NCI-H146 treated with DMSO at 0.1 percent for 48 hours (cell line): Measurements from ENCODE around the gene TEX54.
"Not testable (repeated sequence)": the region's sequence is repeated elsewhere in the genome, so short reads cannot be mapped to it uniquely, and the experiment has no call there.

Experiments
- DNase-seq: peaks from one replicate; lab custom pipeline; 2025; ENCODE audit not compliant: unreplicated experiment; lab: John Stamatoyannopoulos, UW

TEX54 gene

DNA sequence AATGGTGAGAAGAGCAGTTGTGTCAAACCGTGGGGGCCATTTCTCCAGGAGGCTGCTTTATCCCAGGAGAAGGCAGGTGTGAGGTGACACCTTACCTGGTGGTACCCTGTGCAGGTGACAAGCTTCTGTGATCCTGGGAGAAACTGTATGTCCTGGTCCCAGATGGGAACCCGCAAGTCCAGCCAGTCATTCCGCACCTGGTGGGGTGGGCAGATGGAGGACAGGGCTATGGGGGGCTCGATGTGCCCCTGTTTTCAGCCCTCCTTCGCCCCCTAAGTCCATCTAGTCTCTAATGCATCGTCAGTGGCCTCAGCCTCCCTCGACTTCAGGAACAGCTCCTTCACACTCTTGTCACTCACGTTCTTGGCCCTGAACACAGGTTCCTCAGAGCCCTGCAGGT lies 2.7 kb upstream of the TEX54 start:
- DNase-seq, result no peak

DNA sequence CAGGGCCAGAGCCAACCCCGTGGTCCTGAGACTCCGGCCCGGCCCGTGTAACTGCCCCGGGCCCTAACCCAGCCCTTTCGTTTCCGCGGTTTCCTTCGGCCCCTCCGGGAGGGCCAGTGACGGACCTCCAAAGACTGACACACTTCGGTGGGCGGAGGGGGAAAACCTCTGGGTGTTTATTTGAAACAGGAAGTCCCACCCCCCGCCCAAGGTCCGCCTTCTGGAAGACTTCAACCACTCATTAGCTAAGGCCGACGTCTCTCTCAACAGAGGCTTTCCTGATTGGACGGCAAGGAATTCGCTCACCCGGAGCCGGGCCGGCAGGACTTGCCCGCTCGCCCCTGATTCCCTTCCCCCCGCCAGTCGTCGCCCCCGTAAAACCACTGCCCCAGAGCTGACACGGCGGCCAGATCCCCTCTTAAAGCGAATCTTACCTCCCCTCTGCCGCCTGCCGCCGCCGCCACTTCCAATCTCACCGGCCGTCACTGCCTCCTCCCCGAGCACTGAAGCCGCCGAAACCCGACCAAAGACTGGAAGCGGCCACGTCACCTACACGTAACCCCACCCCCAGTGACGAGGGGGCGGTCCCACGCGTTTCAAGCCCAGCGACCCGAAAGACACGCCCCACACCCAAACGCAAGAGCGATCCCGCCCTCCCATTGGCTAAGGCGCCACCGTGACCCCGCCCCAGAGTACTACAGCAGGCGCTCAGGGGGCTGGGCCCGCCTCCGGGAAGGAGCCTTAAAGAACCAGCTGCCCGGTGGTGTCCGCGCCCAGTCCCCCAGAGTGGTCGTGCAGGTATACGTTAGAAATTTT lies 913 bp downstream of the TEX54 start, which contains the start of gene STX5:
Gene STX5, minus strand, starts transcription at position 532 of the 816 bp plus-strand sequence. CDS start 808 bp downstream, outside the sequence.
- DNase-seq, result peak; percentile 97

DNA sequence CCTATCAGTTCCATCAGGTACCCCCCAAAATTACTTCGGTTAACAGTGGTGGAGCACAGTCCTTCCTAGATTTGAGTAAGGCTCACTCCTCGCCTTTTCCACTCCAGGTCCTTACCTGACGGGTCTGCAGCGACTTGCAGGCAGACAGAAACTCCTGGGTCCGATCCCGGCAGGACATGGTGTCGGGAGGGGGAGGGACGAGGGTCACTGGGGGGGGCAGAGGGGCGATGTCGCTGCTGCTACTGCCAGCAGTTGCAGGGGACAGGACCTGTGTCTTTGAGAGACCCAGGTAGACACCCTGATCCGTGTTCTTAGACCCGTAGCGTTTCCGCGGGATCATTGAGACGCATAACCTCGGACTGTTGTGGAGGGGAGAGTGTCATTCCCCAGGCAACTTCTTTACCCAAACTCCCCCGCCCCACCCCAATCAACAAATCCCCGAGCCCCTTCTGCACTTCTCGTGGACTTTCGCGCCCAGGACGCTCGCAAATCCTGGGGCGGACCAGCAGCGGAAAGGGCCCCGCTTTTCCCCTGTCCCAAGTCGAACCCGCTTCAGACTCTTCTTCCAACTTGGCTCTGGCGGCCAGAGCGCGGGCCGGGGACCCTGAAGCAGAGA lies 1.6 kb downstream of the TEX54 start:
- DNase-seq, result no peak

DNA sequence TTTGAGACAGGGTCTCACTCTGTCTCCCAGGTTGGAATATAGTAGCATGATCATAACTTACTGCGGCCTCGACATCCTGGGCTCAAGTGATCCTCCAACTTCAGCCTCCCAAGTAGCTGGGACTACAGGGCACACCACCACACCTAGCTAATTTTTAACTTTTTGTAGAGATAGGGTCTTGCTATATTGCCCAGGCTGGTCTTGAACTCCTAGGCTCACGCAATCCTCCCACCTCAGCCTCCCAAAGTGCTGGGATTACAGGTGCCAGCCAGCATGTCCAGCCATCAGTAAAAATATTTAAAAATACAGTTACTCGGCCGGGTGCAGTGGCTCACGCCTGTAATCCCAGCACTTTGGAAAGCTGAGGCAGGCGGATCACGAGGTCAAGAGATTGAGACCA lies 4.5 kb downstream of the TEX54 start:
- DNase-seq, result not testable (repeated sequence)

DNA sequence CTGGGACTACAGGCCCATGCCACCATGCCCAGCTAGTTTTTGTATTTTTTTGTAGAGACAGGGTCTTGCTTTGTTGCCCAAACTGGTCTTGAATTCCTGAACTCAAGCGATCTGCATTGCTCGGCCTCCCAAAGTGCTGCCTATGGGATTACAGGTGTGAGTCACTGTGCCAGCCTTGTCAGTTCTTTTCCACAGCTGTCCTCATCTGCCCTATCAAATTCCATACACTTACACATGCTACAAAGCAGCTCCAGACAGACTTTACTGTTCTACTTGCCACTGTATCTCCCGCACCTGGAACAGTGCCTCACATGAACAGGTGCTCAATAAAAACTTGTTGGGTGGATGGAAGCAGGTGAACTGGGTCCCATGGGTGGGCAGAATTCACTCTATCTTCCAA lies 9.0 kb downstream of the TEX54 start:
- DNase-seq, result no peak

DNA sequence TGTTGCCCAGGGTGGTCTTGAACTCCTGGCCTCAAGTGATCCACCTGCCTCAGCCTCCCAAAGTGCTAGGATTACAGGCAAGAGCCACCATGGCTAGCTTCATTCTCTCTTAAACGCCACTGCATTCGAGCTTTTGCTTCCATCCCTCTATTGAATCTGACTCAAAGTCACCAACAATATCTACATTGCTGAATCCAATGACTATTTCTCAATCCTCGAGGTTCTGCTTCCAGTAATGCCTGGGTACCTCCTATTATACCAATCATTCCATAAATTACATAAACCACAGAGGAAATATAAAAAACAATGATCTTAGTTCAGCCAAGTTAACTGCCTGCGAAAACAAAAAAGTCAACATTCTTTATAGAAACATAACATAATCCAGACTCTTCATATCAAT lies 15.5 kb downstream of the TEX54 start:
- no peak for DNase-seq

DNA sequence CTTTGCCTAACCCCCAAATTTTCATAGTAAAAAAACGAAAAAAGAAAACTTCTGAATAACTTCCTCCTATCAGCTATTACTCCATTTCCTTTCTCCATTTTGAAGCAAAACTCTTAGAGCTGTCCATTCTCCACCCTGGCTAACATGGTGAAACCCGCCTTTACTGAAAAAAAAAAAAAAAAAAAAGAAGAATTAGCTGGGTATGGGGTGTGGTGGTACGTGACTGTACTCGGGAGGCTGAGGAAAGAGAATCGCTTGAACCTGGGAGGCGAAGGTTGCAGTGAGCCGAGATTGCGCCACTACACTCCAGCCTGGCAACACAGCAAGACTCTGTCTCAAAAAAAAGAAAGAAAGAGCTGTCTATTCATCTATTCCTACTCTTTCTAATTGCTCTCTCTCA lies 16.1 kb downstream of the TEX54 start:
- DNase-seq, result no peak

DNA sequence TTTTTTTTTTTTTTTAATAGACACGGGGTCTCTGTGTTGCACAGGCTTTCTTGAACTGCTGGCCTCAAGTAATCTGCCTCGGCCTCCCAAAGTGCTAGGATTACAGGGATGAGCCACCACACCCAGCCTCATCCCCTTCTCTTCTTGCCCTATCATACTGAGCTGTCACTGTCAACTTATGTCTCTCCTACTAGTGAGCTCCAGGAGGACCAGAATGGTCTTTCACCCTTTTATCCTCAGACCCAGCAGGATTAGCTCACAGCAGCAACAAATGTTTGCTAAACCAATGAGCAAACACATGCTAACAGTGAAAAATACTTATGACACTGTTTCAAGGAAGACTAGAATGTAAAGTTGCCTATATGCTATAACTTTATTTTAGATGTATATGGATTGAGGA lies 21.0 kb downstream of the TEX54 start:
- no peak for DNase-seq

DNA sequence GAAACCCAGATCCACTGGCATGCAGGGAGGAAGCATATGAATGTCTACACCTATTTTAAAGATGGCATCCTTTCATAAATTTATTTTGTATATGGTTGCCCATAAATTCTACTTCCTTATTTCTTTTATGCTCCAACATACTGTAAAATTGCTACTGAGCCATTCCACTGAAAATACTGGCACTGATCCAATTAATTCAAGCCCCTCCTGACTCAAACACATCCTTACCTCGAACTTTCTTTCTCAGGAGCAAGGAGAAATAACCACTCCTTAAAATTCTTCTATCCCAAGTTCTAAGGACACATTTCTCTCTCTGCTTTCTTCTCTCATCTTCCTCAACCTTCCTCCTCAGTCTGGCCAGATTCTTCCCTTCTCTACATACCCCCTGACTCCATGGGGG lies 21.9 kb downstream of the TEX54 start:
- DNase-seq, result no peak

DNA sequence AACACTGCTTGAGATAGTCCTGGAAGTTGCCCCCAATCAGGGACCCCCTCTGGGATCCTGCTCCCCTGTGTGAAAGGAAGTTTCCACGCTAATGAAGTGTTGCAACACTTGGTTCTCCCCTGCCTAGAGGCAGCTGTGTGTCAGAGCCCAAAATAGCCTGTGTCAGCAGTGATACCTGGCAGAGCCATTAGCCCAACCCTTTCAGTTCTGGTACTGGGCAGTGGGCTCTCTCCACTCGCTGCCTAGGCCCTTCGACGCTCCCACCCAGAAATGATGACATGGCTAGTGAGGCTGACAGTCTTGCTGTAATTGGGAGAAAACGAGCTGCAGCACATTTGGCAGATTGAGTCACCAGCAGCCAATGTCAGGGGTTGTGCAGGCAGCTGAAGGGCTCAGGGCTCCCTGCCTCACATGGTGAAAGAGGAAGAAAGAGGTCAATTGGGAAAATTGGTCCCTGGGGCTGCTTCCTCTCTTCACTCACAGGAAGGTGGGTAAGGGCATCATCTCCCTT lies 26.0 kb downstream of the TEX54 start:
- DNase-seq, result no peak

DNA sequence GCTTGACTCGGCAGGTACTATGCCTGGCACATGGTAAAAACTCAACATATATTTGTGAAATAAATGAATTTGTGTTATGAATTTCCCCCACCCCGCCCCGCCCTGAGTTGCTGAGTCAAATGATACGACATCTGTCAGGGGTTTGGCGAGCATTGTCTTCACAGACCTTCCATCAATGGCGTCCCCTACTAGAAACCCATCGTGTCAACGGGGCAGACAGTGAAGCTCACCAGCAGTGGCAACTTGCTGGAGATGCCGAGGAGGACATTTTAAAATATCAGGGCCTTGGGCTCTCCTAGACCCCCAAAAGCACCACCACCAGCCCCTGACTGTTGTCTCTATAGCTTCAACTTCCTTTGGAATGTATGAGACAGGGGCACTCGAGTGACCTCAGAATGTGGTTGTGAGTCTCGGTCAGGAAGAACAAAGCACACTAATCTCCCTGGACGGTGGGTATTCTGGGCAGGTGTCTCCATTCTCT lies 26.6 kb downstream of the TEX54 start:
- DNase-seq, result no peak

DNA sequence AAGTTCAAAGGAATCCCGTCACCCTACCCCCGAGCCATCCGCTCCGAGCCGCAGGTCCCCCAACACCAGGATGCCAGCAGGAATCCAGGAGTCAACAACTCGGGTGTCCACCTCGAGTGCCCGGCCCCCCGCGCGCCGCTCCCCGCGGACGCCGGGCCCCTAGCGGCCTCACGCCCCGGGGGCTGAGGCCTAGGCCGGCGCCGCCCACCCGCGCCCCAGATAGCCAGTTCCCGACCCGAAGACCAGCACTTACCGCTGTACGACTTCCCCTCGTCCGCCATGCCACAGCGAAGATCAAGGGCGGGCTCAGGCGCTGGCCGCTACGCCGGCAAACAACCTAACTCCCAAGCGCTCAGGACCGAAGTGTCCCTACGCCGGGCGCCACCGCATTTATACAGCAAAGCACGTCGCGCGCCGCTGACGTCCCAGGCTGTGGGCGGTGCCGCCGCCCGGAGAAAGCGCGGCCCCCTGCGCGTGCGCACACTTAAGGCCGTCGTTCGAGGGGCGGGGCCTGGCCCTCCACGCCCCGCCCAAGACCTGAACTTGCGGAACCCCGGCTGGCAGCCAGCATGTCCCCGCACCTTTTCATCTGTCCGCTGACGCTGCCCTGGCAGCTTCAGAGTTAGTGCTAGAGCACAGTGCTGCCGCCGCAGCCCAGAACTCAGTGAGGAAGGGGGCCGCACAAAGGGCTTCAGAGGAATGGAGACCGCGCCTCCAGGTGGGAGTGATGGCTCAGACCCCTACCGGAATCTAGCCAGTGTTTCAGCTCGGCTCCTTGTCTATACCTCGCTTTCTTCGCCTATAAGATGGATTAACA lies 27.4 kb downstream of the TEX54 start, which contains the start of gene NXF1:
Gene NXF1, minus strand, starts transcription at position 365 of the 817 bp plus-strand sequence. Its CDS starts 84 bp downstream, at position 281.
- peak; percentile 89 for DNase-seq

DNA sequence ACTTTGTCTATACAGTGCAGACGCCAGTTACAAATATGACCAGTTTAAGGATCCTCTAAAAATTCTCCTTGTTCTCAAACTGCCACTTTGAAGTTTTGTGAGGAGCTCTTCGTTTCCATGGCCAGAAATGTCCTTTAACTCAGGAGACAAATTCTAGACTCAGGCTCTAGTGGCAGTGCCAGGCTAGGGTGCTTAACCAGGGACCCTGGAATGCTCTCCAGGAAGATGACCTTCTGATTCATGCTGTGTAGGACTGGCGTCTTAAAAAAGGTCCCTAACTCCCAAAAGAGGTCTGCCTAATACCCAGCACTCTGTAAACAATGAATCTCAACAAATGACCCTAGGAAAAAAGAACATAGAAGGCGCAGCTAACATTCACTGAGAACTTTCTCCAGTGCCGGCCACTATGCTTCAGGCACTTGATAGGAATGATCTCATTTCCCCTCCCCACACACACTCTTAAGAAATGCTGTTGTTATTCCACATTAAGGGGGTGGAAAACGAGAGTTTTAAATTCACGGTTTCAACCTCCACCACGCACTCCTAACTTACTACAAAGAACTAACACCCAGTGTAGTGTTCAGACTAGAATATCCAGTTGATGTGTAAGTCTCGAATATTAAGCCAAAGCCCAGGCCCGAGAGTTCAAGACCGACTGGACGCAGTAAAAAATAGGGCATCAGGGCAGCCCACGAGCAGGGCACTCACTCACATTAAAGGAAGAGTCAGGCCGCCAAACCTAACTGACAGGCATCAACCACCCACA lies 28.1 kb downstream of the TEX54 start:
- DNase-seq, result no peak

DNA sequence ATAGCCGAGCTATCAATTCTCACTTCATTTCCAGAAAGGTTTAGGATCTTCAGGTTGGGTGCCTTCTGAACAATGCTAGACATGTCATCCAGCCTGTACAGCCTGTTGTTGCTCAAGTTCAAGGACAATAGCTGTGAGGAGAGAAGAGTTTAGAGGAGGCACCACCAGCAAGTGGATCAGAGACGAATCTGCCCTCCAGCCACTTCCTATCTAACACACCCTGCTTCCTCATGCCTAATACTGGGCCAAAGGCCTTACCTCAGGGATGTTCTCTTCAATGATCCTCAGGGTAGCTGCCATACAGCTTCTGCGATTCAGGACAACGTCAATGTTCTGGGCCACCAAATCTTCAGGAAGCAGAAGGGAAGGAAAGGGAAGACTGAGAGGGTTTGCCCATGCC lies 31.6 kb downstream of the TEX54 start:
- DNase-seq, result no peak

DNA sequence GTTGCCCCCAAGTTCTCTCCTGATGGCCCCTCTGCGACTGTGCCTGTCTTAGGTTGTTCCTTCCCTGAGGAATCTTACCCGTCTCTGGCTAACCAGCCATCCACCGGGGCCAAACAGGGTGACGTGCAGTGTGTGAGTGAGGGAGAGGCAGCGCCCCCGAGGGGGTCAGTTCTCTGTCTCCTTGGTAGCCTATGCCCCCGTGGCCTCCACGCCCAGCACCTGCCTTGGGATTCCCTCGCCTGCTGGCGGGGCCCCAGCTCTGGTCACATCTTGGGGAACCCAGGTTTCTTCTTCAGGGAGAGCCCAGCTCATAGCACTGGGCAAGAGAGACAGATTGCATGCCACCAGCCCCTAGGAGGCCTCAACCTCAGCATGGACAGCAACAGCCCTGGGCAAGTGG lies 33.2 kb downstream of the TEX54 start:
- DNase-seq, result no peak

DNA sequence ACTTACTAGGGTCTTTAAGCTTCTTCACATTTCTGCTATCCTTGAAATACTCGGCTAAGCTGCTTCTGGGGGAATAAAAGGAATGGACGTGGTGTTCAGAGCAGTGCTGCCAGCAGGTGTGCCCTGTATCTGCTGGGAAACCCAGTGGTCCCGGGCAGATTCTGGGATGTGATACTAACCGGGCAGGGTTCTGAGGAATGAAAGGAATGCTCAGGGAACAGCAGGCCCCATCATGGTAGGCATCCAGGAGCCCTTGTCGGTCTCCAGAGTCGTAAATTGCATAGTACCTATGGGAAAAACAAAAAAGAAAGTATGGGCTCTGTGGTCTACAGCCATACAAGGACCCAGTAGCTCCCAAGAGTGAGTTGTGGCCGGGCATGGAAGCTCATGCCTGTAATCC lies 36.4 kb downstream of the TEX54 start:
- DNase-seq, result no peak

DNA sequence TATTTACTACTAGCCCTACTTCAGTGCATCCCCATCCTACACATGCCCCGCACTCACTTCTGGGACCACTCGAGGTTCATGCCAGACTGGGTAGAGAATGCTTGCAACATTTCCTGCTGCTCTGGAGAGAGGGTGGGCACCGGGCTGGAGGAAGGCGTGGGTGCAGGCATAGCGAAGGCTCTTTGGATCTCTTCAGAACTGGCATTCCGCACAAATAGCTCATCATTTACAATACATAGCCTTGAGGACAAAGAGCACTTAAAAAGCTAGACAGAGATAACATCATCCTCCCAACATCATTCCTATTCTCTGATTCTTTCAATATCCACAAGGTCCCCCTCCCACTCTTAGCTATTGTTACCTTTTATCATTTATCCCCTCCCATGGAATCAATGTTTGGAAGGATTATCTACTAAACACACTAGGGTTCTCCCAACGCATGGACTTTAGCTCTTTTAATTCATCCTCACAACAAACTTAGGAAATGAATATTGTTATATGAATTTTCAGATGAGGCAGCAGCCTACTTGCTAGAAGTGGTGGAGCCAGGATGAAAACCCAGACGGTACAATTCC lies 38.4 kb downstream of the TEX54 start:
- no peak for DNase-seq

DNA sequence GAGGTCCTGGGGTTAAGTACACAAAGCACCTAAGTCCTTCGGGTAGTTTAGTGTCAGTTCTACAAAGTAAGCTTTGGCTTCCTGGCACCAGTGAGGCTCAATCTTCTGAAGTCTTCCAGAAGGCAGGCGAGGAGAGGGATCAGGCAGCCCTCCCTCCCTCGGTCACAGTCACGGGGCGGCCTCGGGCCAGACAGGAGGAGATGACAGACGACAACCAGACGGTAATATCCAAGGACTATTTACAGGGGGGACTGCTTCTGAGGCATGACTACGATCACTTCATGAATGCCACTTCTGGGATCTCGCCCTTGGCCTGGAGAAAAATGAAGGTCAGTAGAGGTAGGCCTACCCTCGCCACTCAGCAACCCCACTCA lies 40.5 kb downstream of the TEX54 start:
- no peak for DNase-seq

DNA sequence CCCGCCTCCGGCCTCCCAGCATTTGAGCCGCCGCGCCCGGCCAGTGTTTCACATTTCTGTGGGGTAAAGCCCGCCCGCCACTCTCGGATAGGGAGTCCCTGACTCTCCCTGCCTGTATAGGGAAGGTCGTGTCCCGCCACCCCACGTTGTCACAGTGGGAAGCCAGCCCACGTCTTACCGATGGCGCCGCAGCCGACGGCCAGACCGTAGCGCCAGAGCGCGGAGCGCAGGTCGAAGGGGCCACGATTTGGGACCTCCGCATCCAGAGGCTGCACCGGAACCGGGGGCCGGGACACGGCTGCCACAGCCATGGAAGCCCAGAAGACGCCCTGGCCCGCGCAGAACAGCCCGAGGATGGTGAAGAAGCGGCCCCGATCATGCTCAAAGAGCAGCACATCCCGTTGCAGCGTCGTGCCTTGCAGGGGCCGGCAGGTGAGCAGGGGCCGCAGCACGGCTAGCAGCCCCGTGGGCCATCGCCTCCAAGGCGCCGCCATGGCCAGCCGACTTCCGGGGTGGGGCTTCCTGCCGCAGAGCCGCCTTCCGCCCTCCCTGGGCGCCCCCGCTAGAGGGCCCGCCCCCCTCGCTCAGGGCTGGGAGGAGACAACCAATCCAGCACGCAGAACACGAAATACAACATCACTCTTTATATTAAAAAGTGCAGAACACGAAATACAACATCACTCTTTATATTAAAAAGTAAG lies 41.0 kb downstream of the TEX54 start, which contains the start of gene TMEM223:
Gene TMEM223, minus strand, starts transcription at position 506 of the 701 bp plus-strand sequence. Its CDS starts 12 bp downstream, at position 494.
- peak; percentile 37 for DNase-seq
